ENCODE data around the gene HSPA2.
"Not testable (repeated sequence)": the region's sequence is repeated elsewhere in the genome, so short reads cannot be mapped to it uniquely, and the experiment has no call there.

HSPA2 gene

GRCh38 chr14:64563696-64564095 lies 23.2 kb downstream of the HSPA2 start:
- no peak for DNase-seq

- no peak for DNase-seq
These were observed 26.1 kb downstream of the HSPA2 start for GRCh38 chr14:64566651-64567122.

- DNase-seq, result no peak
These were observed 28.6 kb downstream of the HSPA2 start for GRCh38 chr14:64569138-64569631.

- not testable (repeated sequence) for DNase-seq
These were observed 29.1 kb downstream of the HSPA2 start for GRCh38 chr14:64569646-64570045.

GRCh38 chr14:64572386-64573104 lies 32.0 kb downstream of the HSPA2 start:
- DNase-seq, result no peak

GRCh38 chr14:64573109-64573508 lies 32.6 kb downstream of the HSPA2 start:
- no peak for DNase-seq

GRCh38 chr14:64574371-64575107 lies 34.0 kb downstream of the HSPA2 start:
- no peak for DNase-seq

- DNase-seq, result no peak
These were observed 36.7 kb downstream of the HSPA2 start for GRCh38 chr14:64577211-64577610.

GRCh38 chr14:64580467-64580866 lies 39.9 kb downstream of the HSPA2 start:
- DNase-seq, result no peak

- DNase-seq, result no peak
These were observed 40.8 kb downstream of the HSPA2 start for GRCh38 chr14:64581363-64581762.

- DNase-seq, result no peak
These were observed 41.3 kb downstream of the HSPA2 start for GRCh38 chr14:64581817-64582216.

GRCh38 chr14:64584190-64584589 lies 43.6 kb downstream of the HSPA2 start:
- no peak for DNase-seq

- DNase-seq, result no peak
These were observed 51.3 kb downstream of the HSPA2 start for GRCh38 chr14:64591809-64592208.

Data from stimulated activated CD8-positive, alpha-beta memory T cell treated with anti-CD3 and anti-CD28 coated beads, Interleukin-4, amount 100 ng/mL, for 48 hours (primary cell).